ENCODE measurements around the gene HSPA4L.

Gene HSPA4L

DNA sequence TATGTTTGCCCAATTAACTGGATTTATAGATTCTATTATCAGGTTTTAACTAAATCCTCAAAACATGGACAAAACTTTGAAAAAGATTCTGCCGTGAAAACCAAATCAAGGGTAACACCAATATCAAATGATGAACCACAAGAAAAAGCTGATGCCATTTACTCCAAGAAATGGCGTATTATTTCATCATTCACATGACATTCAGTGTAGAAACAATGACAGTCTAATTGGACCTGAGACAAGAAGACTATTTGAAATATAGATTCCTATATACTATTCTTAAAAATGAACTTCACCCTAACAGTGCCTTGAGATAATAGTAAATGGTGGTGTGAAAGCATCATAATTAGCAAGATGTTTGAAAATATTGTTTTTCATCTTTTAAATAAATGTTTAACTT, 47.1 kb upstream of the HSPA4L start (continued):
- TF ChIP-seq, protein P1, sequence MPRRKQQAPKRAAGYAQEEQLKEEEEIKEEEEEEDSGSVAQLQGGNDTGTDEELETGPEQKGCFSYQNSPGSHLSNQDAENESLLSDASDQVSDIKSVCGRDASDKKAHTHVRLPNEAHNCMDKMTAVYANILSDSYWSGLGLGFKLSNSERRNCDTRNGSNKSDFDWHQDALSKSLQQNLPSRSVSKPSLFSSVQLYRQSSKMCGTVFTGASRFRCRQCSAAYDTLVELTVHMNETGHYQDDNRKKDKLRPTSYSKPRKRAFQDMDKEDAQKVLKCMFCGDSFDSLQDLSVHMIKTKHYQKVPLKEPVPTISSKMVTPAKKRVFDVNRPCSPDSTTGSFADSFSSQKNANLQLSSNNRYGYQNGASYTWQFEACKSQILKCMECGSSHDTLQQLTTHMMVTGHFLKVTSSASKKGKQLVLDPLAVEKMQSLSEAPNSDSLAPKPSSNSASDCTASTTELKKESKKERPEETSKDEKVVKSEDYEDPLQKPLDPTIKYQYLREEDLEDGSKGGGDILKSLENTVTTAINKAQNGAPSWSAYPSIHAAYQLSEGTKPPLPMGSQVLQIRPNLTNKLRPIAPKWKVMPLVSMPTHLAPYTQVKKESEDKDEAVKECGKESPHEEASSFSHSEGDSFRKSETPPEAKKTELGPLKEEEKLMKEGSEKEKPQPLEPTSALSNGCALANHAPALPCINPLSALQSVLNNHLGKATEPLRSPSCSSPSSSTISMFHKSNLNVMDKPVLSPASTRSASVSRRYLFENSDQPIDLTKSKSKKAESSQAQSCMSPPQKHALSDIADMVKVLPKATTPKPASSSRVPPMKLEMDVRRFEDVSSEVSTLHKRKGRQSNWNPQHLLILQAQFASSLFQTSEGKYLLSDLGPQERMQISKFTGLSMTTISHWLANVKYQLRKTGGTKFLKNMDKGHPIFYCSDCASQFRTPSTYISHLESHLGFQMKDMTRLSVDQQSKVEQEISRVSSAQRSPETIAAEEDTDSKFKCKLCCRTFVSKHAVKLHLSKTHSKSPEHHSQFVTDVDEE (CRISPR knock-in tag; IDR thresholded peaks at IDR 0.05) = no peak
- no peak for TF ChIP-seq TOX (CRISPR knock-in tag; IDR thresholded peaks at IDR 0.05; ENCODE audit: borderline replicate concordance)

DNA sequence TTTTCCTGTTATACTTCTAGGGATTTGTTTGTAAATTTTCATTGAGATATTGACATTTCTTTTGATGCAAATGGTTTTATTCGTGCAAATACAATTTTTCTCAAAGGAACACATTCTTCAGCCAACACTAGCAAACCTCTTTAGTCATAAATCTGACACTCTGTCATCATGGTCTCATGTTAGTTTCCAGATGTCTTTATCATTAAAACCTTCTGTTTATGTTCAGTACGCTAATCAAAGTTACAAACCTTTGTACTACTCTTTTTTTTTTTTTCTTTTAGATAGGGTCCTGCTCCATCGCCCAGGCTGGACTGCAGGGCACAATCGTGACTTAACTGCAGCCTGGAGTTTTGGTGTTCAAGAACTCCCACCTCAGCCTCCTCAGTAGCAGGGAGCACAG, 44.8 kb upstream of the HSPA4L start:
- ATAC-seq = peak; percentile 43
- TF ChIP-seq BACH2 (CRISPR knock-in tag; IDR thresholded peaks at IDR 0.05; ENCODE audit: borderline replicate concordance) (no peak), GLIS3 (CRISPR knock-in tag; IDR thresholded peaks at IDR 0.05) (no peak), OSR1 (CRISPR knock-in tag; IDR thresholded peaks at IDR 0.05) (no peak), PPARA (CRISPR knock-in tag; IDR thresholded peaks at IDR 0.05; ENCODE audit: borderline replicate concordance) (no peak), SNAI2 (CRISPR knock-in tag; IDR thresholded peaks at IDR 0.05) (no peak), ZFP30 (CRISPR knock-in tag; IDR thresholded peaks at IDR 0.05) (no peak)
- TF ChIP-seq, protein P2, sequence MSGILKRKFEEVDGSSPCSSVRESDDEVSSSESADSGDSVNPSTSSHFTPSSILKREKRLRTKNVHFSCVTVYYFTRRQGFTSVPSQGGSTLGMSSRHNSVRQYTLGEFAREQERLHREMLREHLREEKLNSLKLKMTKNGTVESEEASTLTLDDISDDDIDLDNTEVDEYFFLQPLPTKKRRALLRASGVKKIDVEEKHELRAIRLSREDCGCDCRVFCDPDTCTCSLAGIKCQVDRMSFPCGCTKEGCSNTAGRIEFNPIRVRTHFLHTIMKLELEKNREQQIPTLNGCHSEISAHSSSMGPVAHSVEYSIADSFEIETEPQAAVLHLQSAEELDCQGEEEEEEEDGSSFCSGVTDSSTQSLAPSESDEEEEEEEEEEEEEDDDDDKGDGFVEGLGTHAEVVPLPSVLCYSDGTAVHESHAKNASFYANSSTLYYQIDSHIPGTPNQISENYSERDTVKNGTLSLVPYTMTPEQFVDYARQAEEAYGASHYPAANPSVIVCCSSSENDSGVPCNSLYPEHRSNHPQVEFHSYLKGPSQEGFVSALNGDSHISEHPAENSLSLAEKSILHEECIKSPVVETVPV (CRISPR knock-in tag; IDR thresholded peaks at IDR 0.05) = no peak

DNA sequence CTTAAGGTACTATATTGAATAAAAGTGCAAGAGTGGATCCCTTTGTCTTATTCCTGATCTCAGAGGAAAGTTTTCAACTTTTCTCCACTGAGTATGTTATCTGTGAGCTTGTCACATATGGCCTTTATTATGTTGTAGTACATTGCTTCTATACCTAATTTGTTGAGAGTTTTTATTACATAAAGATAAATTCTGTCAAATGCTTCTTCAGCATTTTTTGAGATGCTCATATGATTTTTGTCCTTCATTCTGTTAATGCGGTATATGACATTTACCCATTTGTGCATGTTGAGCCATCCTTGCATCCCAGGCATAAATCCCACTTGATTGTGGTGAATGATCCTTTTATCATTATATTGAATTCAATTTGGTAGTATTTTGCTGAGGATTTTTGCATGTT, 40.9 kb upstream of the HSPA4L start:
- TF ChIP-seq ZFP3 (CRISPR knock-in tag; IDR thresholded peaks at IDR 0.05) = no peak
- TF ChIP-seq, protein P2 (CRISPR knock-in tag; IDR thresholded peaks at IDR 0.05) = no peak
- TF ChIP-seq, protein P1 (CRISPR knock-in tag; IDR thresholded peaks at IDR 0.05) = no peak
- TF ChIP-seq SNAI2 (CRISPR knock-in tag; IDR thresholded peaks at IDR 0.05) = no peak
- TF ChIP-seq ZNF8 (CRISPR knock-in tag; IDR thresholded peaks at IDR 0.05) = no peak
- TF ChIP-seq, protein P3, sequence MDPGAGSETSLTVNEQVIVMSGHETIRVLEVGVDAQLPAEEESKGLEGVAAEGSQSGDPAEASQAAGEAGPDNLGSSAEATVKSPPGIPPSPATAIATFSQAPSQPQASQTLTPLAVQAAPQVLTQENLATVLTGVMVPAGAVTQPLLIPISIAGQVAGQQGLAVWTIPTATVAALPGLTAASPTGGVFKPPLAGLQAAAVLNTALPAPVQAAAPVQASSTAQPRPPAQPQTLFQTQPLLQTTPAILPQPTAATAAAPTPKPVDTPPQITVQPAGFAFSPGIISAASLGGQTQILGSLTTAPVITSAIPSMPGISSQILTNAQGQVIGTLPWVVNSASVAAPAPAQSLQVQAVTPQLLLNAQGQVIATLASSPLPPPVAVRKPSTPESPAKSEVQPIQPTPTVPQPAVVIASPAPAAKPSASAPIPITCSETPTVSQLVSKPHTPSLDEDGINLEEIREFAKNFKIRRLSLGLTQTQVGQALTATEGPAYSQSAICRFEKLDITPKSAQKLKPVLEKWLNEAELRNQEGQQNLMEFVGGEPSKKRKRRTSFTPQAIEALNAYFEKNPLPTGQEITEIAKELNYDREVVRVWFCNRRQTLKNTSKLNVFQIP (CRISPR knock-in tag; IDR thresholded peaks at IDR 0.05; ENCODE audit: borderline replicate concordance, low read depth) = no peak
- TF ChIP-seq, protein P4, sequence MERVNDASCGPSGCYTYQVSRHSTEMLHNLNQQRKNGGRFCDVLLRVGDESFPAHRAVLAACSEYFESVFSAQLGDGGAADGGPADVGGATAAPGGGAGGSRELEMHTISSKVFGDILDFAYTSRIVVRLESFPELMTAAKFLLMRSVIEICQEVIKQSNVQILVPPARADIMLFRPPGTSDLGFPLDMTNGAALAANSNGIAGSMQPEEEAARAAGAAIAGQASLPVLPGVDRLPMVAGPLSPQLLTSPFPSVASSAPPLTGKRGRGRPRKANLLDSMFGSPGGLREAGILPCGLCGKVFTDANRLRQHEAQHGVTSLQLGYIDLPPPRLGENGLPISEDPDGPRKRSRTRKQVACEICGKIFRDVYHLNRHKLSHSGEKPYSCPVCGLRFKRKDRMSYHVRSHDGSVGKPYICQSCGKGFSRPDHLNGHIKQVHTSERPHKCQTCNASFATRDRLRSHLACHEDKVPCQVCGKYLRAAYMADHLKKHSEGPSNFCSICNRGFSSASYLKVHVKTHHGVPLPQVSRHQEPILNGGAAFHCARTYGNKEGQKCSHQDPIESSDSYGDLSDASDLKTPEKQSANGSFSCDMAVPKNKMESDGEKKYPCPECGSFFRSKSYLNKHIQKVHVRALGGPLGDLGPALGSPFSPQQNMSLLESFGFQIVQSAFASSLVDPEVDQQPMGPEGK (CRISPR knock-in tag; IDR thresholded peaks at IDR 0.05; ENCODE audit: borderline replicate concordance) = no peak
- TF ChIP-seq ZC3H10 (CRISPR knock-in tag; IDR thresholded peaks at IDR 0.05) = no peak
- TF ChIP-seq ZNF70 (CRISPR knock-in tag; IDR thresholded peaks at IDR 0.05) = no peak
- TF ChIP-seq TCF4 (CRISPR knock-in tag; IDR thresholded peaks at IDR 0.05; ENCODE audit: borderline replicate concordance) = no peak
- TF ChIP-seq, protein P5, sequence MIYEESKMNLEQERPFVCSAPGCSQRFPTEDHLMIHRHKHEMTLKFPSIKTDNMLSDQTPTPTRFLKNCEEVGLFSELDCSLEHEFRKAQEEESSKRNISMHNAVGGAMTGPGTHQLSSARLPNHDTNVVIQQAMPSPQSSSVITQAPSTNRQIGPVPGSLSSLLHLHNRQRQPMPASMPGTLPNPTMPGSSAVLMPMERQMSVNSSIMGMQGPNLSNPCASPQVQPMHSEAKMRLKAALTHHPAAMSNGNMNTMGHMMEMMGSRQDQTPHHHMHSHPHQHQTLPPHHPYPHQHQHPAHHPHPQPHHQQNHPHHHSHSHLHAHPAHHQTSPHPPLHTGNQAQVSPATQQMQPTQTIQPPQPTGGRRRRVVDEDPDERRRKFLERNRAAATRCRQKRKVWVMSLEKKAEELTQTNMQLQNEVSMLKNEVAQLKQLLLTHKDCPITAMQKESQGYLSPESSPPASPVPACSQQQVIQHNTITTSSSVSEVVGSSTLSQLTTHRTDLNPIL (CRISPR knock-in tag; IDR thresholded peaks at IDR 0.05; ENCODE audit: low read depth) = no peak
- TF ChIP-seq ZNF565 (CRISPR knock-in tag; conservative IDR thresholded peaks at IDR 0.05; ENCODE audit: low read depth) = no peak
- no peak for TF ChIP-seq ISL1 (CRISPR knock-in tag; IDR thresholded peaks at IDR 0.05)
- TF ChIP-seq BACH2 (CRISPR knock-in tag; IDR thresholded peaks at IDR 0.05; ENCODE audit: borderline replicate concordance) = no peak
- no peak for ATAC-seq

All from SK-N-SH treated with all-trans-retinoic acid at 6 μM for 48 hours (cell line).